Pancreas (tissue), 10 donors: ENCODE data around the gene C10orf95. TPM values are rescaled to one million over a fixed set of nuclear protein-coding genes. Genes with fewer than 3 reads are reported as not detected.

Experiments used
- ATAC-seq, 4 donors: fragments of 200-7000 bp; cut with Tn5 transposase; one replicate each; pipeline versions ENCODE4 v1.8.0 to v1.9.1; 2020; ENCODE audit warnings: mild to moderate bottlenecking in 4 of 4, moderate library complexity in 4 of 4
- DNase-seq, 6 donors: peaks; one replicate each; pipeline ENCODE4 v3.0.0-alpha.2; 2020
- FAIRE-seq: peaks from 2 replicates; lab custom pipeline; 2012; peaks lifted over from hg19 to GRCh38; lab: Jason Lieb, UNC
- H3K27ac ChIP-seq, 4 donors: fragments of 200-600 bp; sonication (generic); 1 replicate in 3 of 4; 2 replicates in 1 of 4; pipeline versions ENCODE4 v1.5.0 to v1.8.0; 2020
- H3K27me3 ChIP-seq, 4 donors: fragments of 200-600 bp; one replicate each; pipeline ENCODE4 v1.8.0; 2021
- H3K36me3 ChIP-seq, 3 donors: fragments of 200-600 bp; sonication (generic) in 1 of 3; one replicate each; pipeline versions ENCODE4 v1.5.0 to v1.8.0; 2020 to 2021
- H3K4me1 ChIP-seq, 3 donors: fragments of 200-600 bp; one replicate each; pipeline ENCODE4 v1.8.0; 2021
- H3K4me3 ChIP-seq, 4 donors: fragments of 200-600 bp; sonication (generic) in 2 of 4; one replicate each; pipeline versions ENCODE4 v1.5.0 to v1.8.0; 2020 to 2021
- H3K9me3 ChIP-seq, 4 donors: fragments of 200-600 bp; one replicate each; pipeline ENCODE4 v1.8.0; 2021
- CTCF ChIP-seq, 4 donors: fragments of 200-600 bp; sonication (generic) in 3 of 4; IDR thresholded peaks; one replicate each; pipeline versions ENCODE4 v1.5.0 to v1.8.0; 2021; ENCODE audit warnings: antibody characterized with exemption in 4 of 4
- WGBS, 2 donors: extraction: QIAGEN DNeasy Blood & Tissue Kit; methylation state at CpG; one replicate each; pipeline ENCODE4 v1.1.7; 2013; 5-methylcytosine and 5-hydroxymethylcytosine counted together
- intact Hi-C, 3 donors: fragments of 100-400 bp; cut with DNase I; formaldehyde crosslinking; loops; one replicate each; pipeline versions ENCODE4 v1.11.1 to v1.14.2; 2022
- microRNA-seq, 2 donors: library from miRNA; unstranded; fragments of <30 nt; microRNA quantifications; one replicate each; pipeline versions ENCODE4 to v1.1.0, GENCODE V29; 2019 to 2020
- polyA plus RNA-seq, 2 donors: library from polyadenylated mRNA; stranded (reverse); fragments of 200-250 nt; gene quantifications; one replicate each; pipeline ENCODE4 v1.2.3, GENCODE V29; 2013
- total RNA-seq, 6 donors: library from RNA; stranded (reverse); fragmentation: NEBNext Ultra II Directional in 4 of 6; extraction: Animal tissue kit (Norgen Biotek cat#: 25700) in 4 of 6; gene quantifications; one replicate each; pipeline versions ENCODE4 v1.2.1 to v1.2.4, GENCODE V29; 2021 to 2023
- donor health status: healthy with polysubstance abuse.
- donor health status: DM: no; HTN: no; CAD: no; lungs with moderate emphysema.
- donor health status: DM: no; HTN: no; CAD: no.
- donor health status: control.
- donor health status: control.
- donor health status: Bipolar disorder and iron deficiency.
- donor health status: DM: yes; HTN: yes; CAD: no.
- donor health status: DM: no; HTN: no; CAD: no.
- donor health status: DM: no; HTN: no; CAD: no.
- donor health status: DM: yes; HTN: yes; CAD: no.

C10orf95 gene
- total and polyA plus RNA-seq, 8 donors: 0.37 to 1.2 (median 0.46) TPM

GRCh38 chr10:102401342-102401654 is 50.0 kb downstream of the C10orf95 start:
- TF ChIP-seq CTCF (IDR thresholded peaks at IDR 0.05): no peak
- ATAC-seq: no peak
- H3K27me3 ChIP-seq: no peaks in the 10 kb centered on the region
- WGBS, 2 donors: 85 to 93% methylated on average over 8 of the region's 8 CpGs
- intact Hi-C loops: loop anchor here in 1 of 3 donors (10.0 kb wide), 1 partner anchor 184 kb away; no protein-coding TSS in a partner anchor
- H3K4me1 ChIP-seq: peaks cover 0 to 22% (median 0%) of the 10 kb centered on the region in 3 donors
- no peaks in the 10 kb centered on the region for H3K9me3 ChIP-seq
- FAIRE-seq: no peak
- DNase-seq: peak in 1 of 6 donors; percentile 61
- no peaks in the 10 kb centered on the region for H3K36me3 ChIP-seq
- no peak overlapping the region for H3K27ac ChIP-seq
- no peak overlapping the region for H3K4me3 ChIP-seq

- WGBS, 2 donors: 85 to 87% methylated on average over 22 of the region's 22 CpGs
- Histone ChIP-seq H3K9me3 (no peaks in the 10 kb centered on the region), H3K27me3 (no peaks in the 10 kb centered on the region), H3K27ac (no peak overlapping the region), H3K4me1 (peaks cover 0 to 26% (median 0%) of the 10 kb centered on the region in 3 donors), H3K36me3 (no peaks in the 10 kb centered on the region), H3K4me3 (no peak overlapping the region)
- peak in 2 of 6 donors; percentile 42 to 78 for DNase-seq
- no peak for TF ChIP-seq CTCF (IDR thresholded peaks at IDR 0.05)
- intact Hi-C loops: loop anchor here in 1 of 3 donors (10.0 kb wide), 1 partner anchor 184 kb away; no protein-coding TSS in a partner anchor
- no peak for FAIRE-seq
- no peak for ATAC-seq
Observed at GRCh38 chr10:102400598-102401341, 50.6 kb downstream of the C10orf95 start.

GRCh38 chr10:102400076-102400475 is 51.3 kb downstream of the C10orf95 start:
- intact Hi-C loops: loop anchor here in 1 of 3 donors (10.0 kb wide), 1 partner anchor 185 kb away; no protein-coding TSS in a partner anchor
- WGBS, 2 donors: 73 to 83% methylated on average over 17 of the region's 17 CpGs
- H3K27me3 ChIP-seq: no peaks in the 10 kb centered on the region
- DNase-seq (peak in 3 of 6 donors; percentile 52 to 78 (median 60)), FAIRE-seq (no peak), ATAC-seq (no peak)
- H3K9me3 ChIP-seq: no peaks in the 10 kb centered on the region
- H3K4me3 ChIP-seq: peak overlapping the region in 2 of 4 donors; percentile 60 to 65
- no peak for TF ChIP-seq CTCF (IDR thresholded peaks at IDR 0.05)
- H3K4me1 ChIP-seq: peaks cover 0 to 26% (median 0%) of the 10 kb centered on the region in 3 donors
- H3K36me3 ChIP-seq: no peaks in the 10 kb centered on the region
- peak overlapping the region in 1 of 4 donors; percentile 96 for H3K27ac ChIP-seq

Small RNA genes within 50 kb of the gene (microRNA-seq; reads per million reads assigned to microRNA genes)
- 2,627 to 4,459 reads per million in 2 donors for gene MIR146B

Other genes starting within 250 kb of the C10orf95 start
- gene ELOVL3, start 225.2 kb downstream of the C10orf95 start, total RNA-seq: not detected
- under 1 TPM in 1 of 2 donors, not detected in 1; 0.16 TPM for gene ELOVL3, start 225.2 kb downstream of the C10orf95 start, polyA plus RNA-seq
- gene PITX3, start 210.0 kb downstream of the C10orf95 start, total RNA-seq: not detected
- gene PITX3, start 210.0 kb downstream of the C10orf95 start, polyA plus RNA-seq: not detected
- 10 to 100 TPM; 14.9 to 27.6 (median 18.5) TPM for gene GBF1, start 206.0 kb downstream of the C10orf95 start, total RNA-seq
- 10 to 100 TPM; 17.7 to 18.8 TPM for gene GBF1, start 206.0 kb downstream of the C10orf95 start, polyA plus RNA-seq
- 10 to 100 TPM; 17.0 to 44.3 (median 22.0) TPM for gene NFKB2, start 55.8 kb downstream of the C10orf95 start, total RNA-seq
- gene NFKB2, start 55.8 kb downstream of the C10orf95 start, polyA plus RNA-seq: 10 to 100 TPM; 44.7 to 58.0 TPM
- 1 to 10 TPM; 2.1 to 5.8 (median 4.0) TPM for gene PSD, start 32.8 kb downstream of the C10orf95 start, total RNA-seq
- gene PSD, start 32.8 kb downstream of the C10orf95 start, polyA plus RNA-seq: 10 to 100 TPM; 13.5 to 30.9 TPM
- 10 to 100 TPM in 5 of 6 donors, 1 to 10 TPM in 1; 10.0 to 13.6 (median 10.7) TPM for gene FBXL15, start 30.7 kb downstream of the C10orf95 start, total RNA-seq
- gene FBXL15, start 30.7 kb downstream of the C10orf95 start, polyA plus RNA-seq: 10 to 100 TPM; 15.7 to 24.2 TPM
- gene CUEDC2, start 19.0 kb downstream of the C10orf95 start, total RNA-seq: 10 to 100 TPM; 18.9 to 25.3 (median 20.6) TPM
- gene CUEDC2, start 19.0 kb downstream of the C10orf95 start, polyA plus RNA-seq: 10 to 100 TPM; 27.1 to 51.5 TPM
- gene ACTR1A, start 51.2 kb upstream of the C10orf95 start, total RNA-seq: 10 to 100 TPM; 22.4 to 40.9 (median 27.4) TPM
- 10 to 100 TPM; 33.6 to 38.1 TPM for gene ACTR1A, start 51.2 kb upstream of the C10orf95 start, polyA plus RNA-seq
- gene SUFU, start 52.4 kb upstream of the C10orf95 start, total RNA-seq: 1 to 10 TPM; 1.9 to 7.8 (median 3.6) TPM
- 1 to 10 TPM; 2.6 to 2.7 TPM for gene SUFU, start 52.4 kb upstream of the C10orf95 start, polyA plus RNA-seq
- gene TRIM8, start 192.9 kb upstream of the C10orf95 start, total RNA-seq: 100 to 1,000 TPM in 1 of 6 donors, 10 to 100 TPM in 5; 65.2 to 106 (median 76.7) TPM
- 10 to 100 TPM; 42.2 to 53.2 TPM for gene TRIM8, start 192.9 kb upstream of the C10orf95 start, polyA plus RNA-seq